Measurements from ENCODE around the gene CD2BP2. TPM values are rescaled to one million over a fixed set of nuclear protein-coding genes. Genes with fewer than 3 reads are reported as not detected.

Gene CD2BP2
- total and polyA plus RNA-seq, 2 of the 13 experiments (the other 11 are each of a cell fraction or from before 2014, with no cell fraction given) = 24.9 to 54.6 TPM

DNA sequence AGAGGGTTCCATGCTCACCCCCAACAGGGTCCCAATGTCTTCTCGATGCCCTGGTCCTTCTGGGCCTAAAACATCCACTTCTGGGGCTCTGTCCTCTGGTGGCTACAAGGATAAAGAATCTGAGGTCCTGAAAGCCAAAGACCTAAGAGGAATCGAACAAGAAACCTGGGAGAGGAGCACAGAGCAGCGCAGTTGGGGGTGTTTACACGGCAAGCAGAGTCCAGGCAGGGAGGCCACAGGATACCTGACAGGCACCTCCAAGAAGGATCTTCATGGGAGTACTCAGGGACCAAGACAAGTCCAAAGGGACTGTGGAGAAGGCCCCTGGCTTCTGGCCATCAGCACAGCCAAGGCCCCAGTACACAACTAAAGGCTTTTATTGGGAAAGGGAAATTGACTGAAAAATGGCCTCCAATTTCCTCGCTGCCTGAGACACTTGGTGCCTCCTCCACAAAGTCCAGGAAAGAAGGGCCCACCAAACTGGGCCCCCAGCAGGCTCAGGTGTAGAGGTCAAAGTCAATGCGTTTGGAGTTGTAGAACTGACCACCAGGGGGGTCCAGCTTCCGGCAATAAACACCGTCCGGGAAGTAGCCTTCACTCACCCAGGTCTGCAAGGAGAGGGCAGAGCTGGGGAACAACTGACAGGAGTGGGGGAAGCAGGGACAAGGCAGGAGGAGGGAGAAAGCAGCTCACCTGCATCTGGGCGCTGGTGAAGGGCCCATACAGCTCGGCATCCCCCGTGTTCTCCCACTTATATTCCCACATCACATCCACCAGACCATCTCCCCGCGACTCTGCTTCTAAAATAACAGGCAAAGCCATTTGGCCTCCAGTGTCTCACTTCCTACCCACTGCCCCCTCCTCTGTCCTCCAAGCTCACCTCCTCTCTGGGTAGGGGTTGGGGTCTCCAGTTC is 2.4 kb downstream of the CD2BP2 start (continued):
- TF ChIP-seq, protein P1, sequence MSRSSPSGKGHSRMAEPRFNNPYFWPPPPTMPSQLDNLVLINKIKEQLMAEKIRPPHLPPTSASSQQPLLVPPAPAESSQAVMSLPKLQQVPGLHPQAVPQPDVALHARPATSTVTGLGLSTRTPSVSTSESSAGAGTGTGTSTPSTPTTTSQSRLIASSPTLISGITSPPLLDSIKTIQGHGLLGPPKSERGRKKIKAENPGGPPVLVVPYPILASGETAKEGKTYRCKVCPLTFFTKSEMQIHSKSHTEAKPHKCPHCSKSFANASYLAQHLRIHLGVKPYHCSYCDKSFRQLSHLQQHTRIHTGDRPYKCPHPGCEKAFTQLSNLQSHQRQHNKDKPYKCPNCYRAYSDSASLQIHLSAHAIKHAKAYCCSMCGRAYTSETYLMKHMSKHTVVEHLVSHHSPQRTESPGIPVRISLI (CRISPR knock-in tag; IDR thresholded peaks at IDR 0.05; ENCODE audit: borderline replicate concordance) = no peak
- TF ChIP-seq ZFP37 (CRISPR knock-in tag; IDR thresholded peaks at IDR 0.05; ENCODE audit: borderline replicate concordance) (no peak), XBP1 (CRISPR knock-in tag; IDR thresholded peaks at IDR 0.05) (no peak), MAFK (conservative IDR thresholded peaks at IDR 0.05 in 1 of 2, IDR thresholded peaks at IDR 0.05 in 1 of 2; ENCODE audit: low read length in 2 of 2) (no peak), TBX3 (IDR thresholded peaks at IDR 0.05; ENCODE audit: borderline replicate concordance) (no peak), FOXJ3 (CRISPR knock-in tag; IDR thresholded peaks at IDR 0.05; ENCODE audit: borderline replicate concordance) (no peak), NFE2L1 (CRISPR knock-in tag; IDR thresholded peaks at IDR 0.05; ENCODE audit: borderline replicate concordance) (no peak), ZNF567 (CRISPR knock-in tag; IDR thresholded peaks at IDR 0.05; ENCODE audit: borderline replicate concordance) (no peak; the same call in 1 of the 2 replicates), NFIB (CRISPR knock-in tag; IDR thresholded peaks at IDR 0.05; ENCODE audit: borderline replicate concordance) (no peak), FIP1L1 (IDR thresholded peaks at IDR 0.05; ENCODE audit: borderline replicate concordance, insufficient read depth, low read depth, low read length) (no peak), DNMT1 (CRISPR knock-in tag; IDR thresholded peaks at IDR 0.05) (no peak), ZNF333 (CRISPR knock-in tag; IDR thresholded peaks at IDR 0.05; ENCODE audit: borderline replicate concordance) (no peak), CEBPB (IDR thresholded peaks at IDR 0.05; ENCODE audit: borderline replicate concordance, low read depth, low read length) (no peak)
- TF ChIP-seq, protein P2, sequence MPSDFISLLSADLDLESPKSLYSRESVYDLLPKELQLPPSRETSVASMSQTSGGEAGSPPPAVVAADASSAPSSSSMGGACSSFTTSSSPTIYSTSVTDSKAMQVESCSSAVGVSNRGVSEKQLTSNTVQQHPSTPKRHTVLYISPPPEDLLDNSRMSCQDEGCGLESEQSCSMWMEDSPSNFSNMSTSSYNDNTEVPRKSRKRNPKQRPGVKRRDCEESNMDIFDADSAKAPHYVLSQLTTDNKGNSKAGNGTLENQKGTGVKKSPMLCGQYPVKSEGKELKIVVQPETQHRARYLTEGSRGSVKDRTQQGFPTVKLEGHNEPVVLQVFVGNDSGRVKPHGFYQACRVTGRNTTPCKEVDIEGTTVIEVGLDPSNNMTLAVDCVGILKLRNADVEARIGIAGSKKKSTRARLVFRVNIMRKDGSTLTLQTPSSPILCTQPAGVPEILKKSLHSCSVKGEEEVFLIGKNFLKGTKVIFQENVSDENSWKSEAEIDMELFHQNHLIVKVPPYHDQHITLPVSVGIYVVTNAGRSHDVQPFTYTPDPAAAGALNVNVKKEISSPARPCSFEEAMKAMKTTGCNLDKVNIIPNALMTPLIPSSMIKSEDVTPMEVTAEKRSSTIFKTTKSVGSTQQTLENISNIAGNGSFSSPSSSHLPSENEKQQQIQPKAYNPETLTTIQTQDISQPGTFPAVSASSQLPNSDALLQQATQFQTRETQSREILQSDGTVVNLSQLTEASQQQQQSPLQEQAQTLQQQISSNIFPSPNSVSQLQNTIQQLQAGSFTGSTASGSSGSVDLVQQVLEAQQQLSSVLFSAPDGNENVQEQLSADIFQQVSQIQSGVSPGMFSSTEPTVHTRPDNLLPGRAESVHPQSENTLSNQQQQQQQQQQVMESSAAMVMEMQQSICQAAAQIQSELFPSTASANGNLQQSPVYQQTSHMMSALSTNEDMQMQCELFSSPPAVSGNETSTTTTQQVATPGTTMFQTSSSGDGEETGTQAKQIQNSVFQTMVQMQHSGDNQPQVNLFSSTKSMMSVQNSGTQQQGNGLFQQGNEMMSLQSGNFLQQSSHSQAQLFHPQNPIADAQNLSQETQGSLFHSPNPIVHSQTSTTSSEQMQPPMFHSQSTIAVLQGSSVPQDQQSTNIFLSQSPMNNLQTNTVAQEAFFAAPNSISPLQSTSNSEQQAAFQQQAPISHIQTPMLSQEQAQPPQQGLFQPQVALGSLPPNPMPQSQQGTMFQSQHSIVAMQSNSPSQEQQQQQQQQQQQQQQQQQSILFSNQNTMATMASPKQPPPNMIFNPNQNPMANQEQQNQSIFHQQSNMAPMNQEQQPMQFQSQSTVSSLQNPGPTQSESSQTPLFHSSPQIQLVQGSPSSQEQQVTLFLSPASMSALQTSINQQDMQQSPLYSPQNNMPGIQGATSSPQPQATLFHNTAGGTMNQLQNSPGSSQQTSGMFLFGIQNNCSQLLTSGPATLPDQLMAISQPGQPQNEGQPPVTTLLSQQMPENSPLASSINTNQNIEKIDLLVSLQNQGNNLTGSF (CRISPR knock-in tag; IDR thresholded peaks at IDR 0.05) = no peak
- TF ChIP-seq, protein P3, sequence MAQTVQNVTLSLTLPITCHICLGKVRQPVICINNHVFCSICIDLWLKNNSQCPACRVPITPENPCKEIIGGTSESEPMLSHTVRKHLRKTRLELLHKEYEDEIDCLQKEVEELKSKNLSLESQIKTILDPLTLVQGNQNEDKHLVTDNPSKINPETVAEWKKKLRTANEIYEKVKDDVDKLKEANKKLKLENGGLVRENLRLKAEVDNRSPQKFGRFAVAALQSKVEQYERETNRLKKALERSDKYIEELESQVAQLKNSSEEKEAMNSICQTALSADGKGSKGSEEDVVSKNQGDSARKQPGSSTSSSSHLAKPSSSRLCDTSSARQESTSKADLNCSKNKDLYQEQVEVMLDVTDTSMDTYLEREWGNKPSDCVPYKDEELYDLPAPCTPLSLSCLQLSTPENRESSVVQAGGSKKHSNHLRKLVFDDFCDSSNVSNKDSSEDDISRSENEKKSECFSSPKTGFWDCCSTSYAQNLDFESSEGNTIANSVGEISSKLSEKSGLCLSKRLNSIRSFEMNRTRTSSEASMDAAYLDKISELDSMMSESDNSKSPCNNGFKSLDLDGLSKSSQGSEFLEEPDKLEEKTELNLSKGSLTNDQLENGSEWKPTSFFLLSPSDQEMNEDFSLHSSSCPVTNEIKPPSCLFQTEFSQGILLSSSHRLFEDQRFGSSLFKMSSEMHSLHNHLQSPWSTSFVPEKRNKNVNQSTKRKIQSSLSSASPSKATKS (CRISPR knock-in tag; IDR thresholded peaks at IDR 0.05) = no peak
- TF ChIP-seq, protein P4, sequence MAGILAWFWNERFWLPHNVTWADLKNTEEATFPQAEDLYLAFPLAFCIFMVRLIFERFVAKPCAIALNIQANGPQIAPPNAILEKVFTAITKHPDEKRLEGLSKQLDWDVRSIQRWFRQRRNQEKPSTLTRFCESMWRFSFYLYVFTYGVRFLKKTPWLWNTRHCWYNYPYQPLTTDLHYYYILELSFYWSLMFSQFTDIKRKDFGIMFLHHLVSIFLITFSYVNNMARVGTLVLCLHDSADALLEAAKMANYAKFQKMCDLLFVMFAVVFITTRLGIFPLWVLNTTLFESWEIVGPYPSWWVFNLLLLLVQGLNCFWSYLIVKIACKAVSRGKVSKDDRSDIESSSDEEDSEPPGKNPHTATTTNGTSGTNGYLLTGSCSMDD (CRISPR knock-in tag; IDR thresholded peaks at IDR 0.05) = no peak
- TF ChIP-seq, protein P5, sequence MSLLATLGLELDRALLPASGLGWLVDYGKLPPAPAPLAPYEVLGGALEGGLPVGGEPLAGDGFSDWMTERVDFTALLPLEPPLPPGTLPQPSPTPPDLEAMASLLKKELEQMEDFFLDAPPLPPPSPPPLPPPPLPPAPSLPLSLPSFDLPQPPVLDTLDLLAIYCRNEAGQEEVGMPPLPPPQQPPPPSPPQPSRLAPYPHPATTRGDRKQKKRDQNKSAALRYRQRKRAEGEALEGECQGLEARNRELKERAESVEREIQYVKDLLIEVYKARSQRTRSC (CRISPR knock-in tag; IDR thresholded peaks at IDR 0.05; ENCODE audit: low read depth) = no peak
